ENCODE results near the gene GRHL3.

The GRHL3 gene

DNA sequence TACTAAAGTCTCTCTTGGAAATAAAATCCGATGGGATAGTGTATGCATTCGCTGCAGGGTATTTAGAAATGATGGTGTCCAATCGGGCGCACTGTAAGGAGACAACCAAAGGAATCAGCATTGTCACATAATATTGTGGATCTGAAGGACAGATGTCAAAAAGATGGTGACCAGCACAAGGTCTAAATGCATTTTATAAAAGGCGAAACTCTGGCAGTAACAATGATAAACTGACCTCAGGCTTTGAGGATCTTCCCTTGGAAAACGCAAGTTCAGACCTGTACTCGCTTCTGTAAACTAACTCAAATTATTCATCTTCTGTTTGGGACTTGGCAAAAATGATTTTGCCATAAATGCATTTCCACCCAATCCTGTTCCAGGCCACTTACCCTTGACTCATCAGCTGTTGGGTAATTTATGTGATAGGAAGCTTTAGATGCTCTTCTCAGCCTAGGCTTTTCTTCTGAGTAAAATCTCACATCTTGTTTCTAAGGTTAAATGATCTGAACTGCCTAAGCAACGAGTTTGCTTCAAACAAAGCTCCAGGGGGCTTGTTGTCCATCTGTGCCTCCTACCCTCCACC, 60.7 kb downstream of the GRHL3 start:
- no peak for DNase-seq

DNA sequence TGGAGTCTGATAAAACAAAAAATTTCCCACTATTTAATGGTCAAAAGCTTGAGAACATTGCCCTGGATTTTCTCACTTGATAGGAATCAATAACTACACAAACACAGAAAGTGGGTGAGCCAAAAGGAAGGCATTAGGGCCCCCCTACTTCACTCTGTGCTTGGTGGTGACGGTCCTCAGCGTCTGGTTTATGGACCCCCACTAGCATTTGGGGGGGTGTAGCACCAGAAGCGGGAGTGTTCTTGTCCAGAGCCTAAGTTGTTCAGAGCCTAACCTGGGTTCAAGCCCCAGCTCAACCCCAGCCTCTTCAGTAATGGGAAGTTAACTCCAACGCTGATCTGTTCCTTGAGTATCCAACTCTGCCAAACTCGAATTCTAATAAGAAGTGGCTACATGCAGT, 61.4 kb downstream of the GRHL3 start:
- DNase-seq: no peak

GRCh38 chr1:24381256-24381655, 62.1 kb downstream of the GRHL3 start:
- no peak for DNase-seq

DNA sequence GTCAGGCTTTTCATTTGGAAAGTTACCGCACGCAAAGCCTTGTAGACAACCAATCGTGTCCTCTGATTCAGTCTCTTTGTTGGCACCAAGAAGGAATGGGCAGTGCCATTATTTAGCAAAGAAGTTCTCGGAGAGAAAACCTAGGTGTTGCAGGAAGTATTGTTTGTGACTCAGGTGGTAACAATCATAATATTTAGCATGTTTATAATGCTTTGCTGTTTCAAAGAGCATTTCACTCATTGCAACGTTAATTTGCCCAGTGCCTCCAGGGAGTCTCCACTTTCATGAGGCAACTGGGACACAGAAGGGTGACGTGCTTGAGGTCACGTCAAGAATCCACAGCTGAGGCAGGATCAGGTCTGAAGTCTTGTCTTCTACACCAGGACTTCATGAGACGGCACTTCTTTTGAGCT, 63.0 kb downstream of the GRHL3 start:
- DNase-seq: no peak

DNA sequence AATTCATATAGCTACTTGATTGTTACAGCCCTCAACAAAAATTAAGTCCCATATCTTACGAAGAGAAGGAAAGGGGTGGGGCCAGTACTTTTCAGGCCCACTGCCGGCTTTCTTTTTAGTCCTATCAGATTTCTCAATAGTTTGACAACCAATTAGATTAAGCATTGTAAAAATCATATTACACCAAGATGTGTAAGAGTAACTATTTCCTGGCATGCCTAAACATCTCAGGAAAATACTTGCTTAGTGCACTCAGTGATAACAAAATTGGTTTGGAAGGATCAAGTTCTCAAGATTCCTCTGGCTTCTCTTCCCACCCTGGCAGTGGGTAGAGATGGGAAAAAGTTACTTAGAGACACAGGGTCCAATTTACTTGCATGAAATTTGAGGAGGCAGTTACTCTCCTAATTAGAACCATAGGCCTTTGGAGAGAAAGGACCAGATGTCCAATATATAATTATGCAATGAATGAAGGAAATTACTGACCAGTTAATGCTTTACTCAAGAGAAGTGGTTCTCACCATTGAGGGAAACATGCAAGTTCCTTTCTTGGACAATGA, 64.3 kb downstream of the GRHL3 start:
- no peak for DNase-seq

- no peak for DNase-seq
Observed at GRCh38 chr1:24384251-24385090, 65.3 kb downstream of the GRHL3 start.

- peak; percentile 54 for DNase-seq
Observed at GRCh38 chr1:24385160-24385940, 66.2 kb downstream of the GRHL3 start.

DNA sequence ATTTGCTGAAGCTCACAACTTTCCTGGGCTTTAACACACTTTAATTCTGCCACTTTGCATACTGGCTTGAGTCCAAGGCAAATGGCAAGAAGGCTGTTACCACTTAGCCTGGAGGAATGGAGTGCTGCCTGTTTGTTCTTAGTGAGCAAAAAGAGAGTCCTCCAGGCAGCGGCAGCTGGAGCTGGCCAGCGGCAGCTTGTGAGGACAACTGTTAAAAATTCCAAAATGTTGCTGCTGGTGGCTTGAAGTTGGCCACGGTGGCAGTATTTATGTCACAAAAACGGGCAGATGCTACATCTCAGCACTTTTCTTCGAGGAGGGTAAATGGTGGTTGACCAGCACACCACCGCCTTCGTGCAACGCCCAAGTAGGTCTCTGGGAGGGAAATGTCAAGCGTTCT, 67.1 kb downstream of the GRHL3 start:
- DNase-seq: no peak

DNA sequence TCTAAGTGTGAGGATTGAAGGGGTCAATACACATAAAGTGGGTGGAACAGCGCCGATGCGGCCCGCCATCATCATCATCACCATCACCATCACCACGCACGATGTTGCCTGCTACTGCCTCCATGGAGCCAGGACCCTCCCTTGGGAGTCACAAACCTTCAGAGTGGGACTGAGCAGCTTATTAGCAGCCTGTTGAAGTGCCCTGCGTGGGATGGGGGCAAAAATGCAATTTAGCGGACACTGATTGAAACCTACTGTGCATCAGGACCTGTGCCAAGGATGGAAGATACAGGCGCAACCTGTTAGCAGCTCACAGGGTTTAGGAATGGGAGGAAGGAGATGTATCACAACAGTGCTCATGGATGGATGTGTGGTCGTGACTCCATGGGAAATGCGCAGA, 67.8 kb downstream of the GRHL3 start:
- DNase-seq: no peak

DNA sequence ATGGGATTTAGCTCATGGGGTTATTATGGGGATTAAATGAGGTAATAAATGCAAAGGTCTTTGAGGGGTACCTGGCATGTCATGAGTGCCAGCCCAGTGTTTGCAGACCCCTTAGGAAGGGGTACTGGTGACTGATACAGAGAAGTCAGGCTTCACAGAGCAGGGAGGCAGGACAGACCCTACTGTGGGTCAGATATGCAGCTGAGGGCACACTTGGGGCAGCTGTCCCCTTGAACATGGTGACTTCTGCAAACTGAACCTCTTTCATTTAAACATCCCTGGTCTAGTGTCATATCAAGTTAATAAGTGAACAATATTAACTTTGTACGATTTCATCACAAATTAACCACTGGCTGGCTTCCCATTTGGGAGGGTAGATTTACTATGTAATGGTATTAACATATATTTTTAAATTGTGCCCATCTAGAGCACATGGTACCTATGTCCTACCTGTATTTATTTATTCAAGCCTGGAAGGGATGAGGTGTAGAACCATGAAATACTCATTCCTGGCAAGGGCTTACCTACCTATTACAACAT, 68.5 kb downstream of the GRHL3 start:
- no peak for DNase-seq

- no peak for DNase-seq
Observed at GRCh38 chr1:24388331-24388885, 69.3 kb downstream of the GRHL3 start.

- DNase-seq: no peak
Observed at GRCh38 chr1:24389231-24389678, 70.1 kb downstream of the GRHL3 start.

DNA sequence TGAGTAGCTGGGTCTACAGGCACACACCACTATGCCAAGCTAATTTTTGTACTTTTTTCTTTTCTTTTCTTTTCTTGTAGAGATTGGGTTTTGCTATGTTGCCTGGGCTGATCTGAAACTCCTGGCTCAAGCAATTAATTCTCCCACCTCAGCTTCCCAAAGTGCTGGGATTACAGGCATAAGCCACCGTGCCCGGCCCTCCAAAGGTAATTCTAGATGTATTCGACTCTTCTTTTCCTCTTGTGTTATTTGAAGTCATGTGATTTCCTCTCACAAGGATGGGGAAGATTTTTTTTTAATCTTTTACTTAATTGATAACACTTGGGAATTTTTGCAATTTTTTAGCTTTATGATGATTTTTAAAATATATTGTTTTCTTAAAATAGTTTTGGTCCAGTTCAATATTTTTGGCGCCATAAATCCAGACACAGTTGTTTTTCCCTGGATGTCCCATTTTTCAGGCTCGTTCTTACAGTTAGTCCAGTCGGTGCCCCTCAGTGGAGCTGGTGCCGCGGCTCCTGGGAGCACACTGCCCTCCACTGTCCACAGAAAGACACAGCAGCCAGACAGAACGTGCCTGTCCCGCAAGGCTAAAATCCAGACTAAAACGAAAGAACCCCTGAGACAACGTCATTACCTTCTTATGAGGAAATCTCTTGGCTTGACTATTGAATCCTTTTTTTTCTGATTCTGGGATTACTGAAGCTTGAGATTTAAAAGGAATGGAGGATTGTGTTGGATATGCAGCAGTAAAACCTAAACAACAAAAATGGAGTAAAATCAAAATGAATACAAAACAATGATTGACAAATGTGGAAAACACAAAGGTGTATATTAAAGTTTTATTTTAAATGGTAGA, 72.0 kb downstream of the GRHL3 start:
- DNase-seq: peak; percentile 87

- DNase-seq: peak; percentile 78
Observed at GRCh38 chr1:24391882-24392603, 72.9 kb downstream of the GRHL3 start.

DNA sequence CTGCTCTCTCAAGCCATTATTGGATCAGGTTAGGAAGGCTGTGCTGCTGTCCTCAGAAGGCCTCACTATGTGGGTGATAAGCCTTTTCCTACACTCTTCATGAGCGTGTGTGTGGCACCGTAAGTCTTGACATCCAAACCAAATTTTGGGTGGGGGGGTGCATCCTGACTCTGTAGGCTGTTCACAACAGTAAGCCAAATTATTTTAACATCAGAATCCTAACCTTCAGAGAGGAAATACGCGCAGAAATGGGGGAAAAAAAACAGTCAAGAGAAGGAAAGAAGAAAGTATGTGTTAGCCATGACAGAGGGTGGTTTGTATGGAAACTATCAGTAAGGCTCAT, 73.4 kb downstream of the GRHL3 start:
- DNase-seq: no peak

- DNase-seq: no peak
Observed at GRCh38 chr1:24392982-24393650, 74.0 kb downstream of the GRHL3 start.

GRCh38 chr1:24393892-24394291, 74.7 kb downstream of the GRHL3 start:
- DNase-seq: no peak

- DNase-seq: no peak
Observed at GRCh38 chr1:24400065-24400464, 80.9 kb downstream of the GRHL3 start.

- no peak for DNase-seq
Observed at GRCh38 chr1:24403806-24404205, 84.6 kb downstream of the GRHL3 start.

Measured in hematopoietic multipotent progenitor cell treated with erythropoietin and hydrocortisone succinate and interleukin-3 and kit ligand, for 6 days (in vitro differentiated cells).